Measurements from ENCODE around the gene LOC101059915.
"Not testable (repeated sequence)": the region's sequence is repeated elsewhere in the genome, so short reads cannot be mapped to it uniquely, and the experiment has no call there.

Gene LOC101059915

GRCh38 chrX:71718185-71718584 lies 50.8 kb downstream of the LOC101059915 start, which contains the start of gene CXorf49:
TSS of gene CXorf49 (minus strand) at chrX:71718285. CDS start at chrX:71718151, 134 bp downstream.
- H2AFZ ChIP-seq (ENCODE audit: low read depth); H3K36me3 ChIP-seq (ENCODE audit: insufficient read depth); H3K4me2 ChIP-seq; H3K79me2 ChIP-seq (ENCODE audit: insufficient read depth, low read depth); H3K27ac ChIP-seq; H3K9ac ChIP-seq; H4K20me1 ChIP-seq (ENCODE audit: insufficient read depth); H3K4me3 ChIP-seq (IDR thresholded peaks at IDR 0.05; ENCODE audit: insufficient read depth, low read depth, low read length); H3K27me3 ChIP-seq (ENCODE audit: insufficient read depth, low read depth); H3K4me1 ChIP-seq (ENCODE audit: low read depth, poor library complexity, severe bottlenecking): not testable (repeated sequence)

- not testable (repeated sequence) for H2AFZ ChIP-seq (ENCODE audit: low read depth); H4K20me1 ChIP-seq (ENCODE audit: insufficient read depth); H3K4me2 ChIP-seq; H3K9ac ChIP-seq; H3K36me3 ChIP-seq (ENCODE audit: insufficient read depth); H3K27me3 ChIP-seq (ENCODE audit: insufficient read depth, low read depth); H3K4me1 ChIP-seq (ENCODE audit: low read depth, poor library complexity, severe bottlenecking); H3K27ac ChIP-seq; H3K4me3 ChIP-seq (IDR thresholded peaks at IDR 0.05; ENCODE audit: insufficient read depth, low read depth, low read length); H3K79me2 ChIP-seq (ENCODE audit: insufficient read depth, low read depth)
These were observed 51.8 kb downstream of the LOC101059915 start for GRCh38 chrX:71719195-71719594.

GRCh38 chrX:71720289-71720886 lies 53.0 kb downstream of the LOC101059915 start:
- H3K4me3 ChIP-seq (IDR thresholded peaks at IDR 0.05; ENCODE audit: insufficient read depth, low read depth, low read length); H3K36me3 ChIP-seq (ENCODE audit: insufficient read depth): not testable (repeated sequence)

More at GRCh38 chrX:71720289-71720886, 53.0 kb downstream of the LOC101059915 start:
- H3K4me1 ChIP-seq (ENCODE audit: low read depth, poor library complexity, severe bottlenecking); H3K4me2 ChIP-seq; H4K20me1 ChIP-seq (ENCODE audit: insufficient read depth); H3K79me2 ChIP-seq (ENCODE audit: insufficient read depth, low read depth); H3K27me3 ChIP-seq (ENCODE audit: insufficient read depth, low read depth); H3K9ac ChIP-seq; H2AFZ ChIP-seq (ENCODE audit: low read depth); H3K27ac ChIP-seq: not testable (repeated sequence)

Data from KMS-11 (cell line).